GM23338 (cell line): Measurements from ENCODE around the gene HSF2BP. TPM values are rescaled to one million over a fixed set of nuclear protein-coding genes. Genes with fewer than 3 reads are reported as not detected.

Source experiments
- CREB1 ChIP-seq: fragments of 250-450 bp; sonication (Bioruptor Pico); IDR thresholded peaks from 2 replicates; pipeline ENCODE4 v1.5.0; 2020; ENCODE audit warnings: low read depth, mild to moderate bottlenecking, moderate library complexity
- EZH2 ChIP-seq: fragments of 200-600 bp; sonication (generic); IDR thresholded peaks from one replicate; pipeline ENCODE4 v1.8.0; 2017; ENCODE audit warnings: antibody characterized with exemption, mild to moderate bottlenecking, low read depth; ENCODE audit not compliant: unreplicated experiment
- EZH2phosphoT487 ChIP-seq: fragments of 200-600 bp; sonication (generic); IDR thresholded peaks from one replicate; pipeline ENCODE4 v1.8.1; 2018; ENCODE audit warnings: antibody characterized with exemption; ENCODE audit not compliant: unreplicated experiment
- JUNB ChIP-seq: IDR thresholded peaks from one replicate; pipeline ENCODE4 v1.6.1; 2016; ENCODE audit warnings: antibody characterized with exemption; ENCODE audit not compliant: unreplicated experiment
- NANOG ChIP-seq: IDR thresholded peaks from 2 replicates; pipeline ENCODE4 v1.6.1; 2016; ENCODE audit warnings: antibody characterized with exemption, borderline replicate concordance
- polyA plus RNA-seq: library from polyadenylated mRNA; unstranded; fragments of >200 nt; fragmentation: Nextera tagmentation; extraction: Ambion mirVana; gene quantifications from 2 replicates; pipeline ENCODE4 v1.2.1, GENCODE V29; 2016
- total RNA-seq: library from RNA; depleted of rRNA; stranded (reverse); fragments of >200 nt; shearing (Covaris generic); gene quantifications from 2 replicates; pipeline ENCODE4 v1.2.3, GENCODE V29; 2014
- TF ChIP-seq, protein P1 (sequence below): fragments of 250-450 bp; sonication (Bioruptor Pico); IDR thresholded peaks from 2 replicates; pipeline ENCODE4 v1.5.0; 2020; ENCODE audit warnings: mild to moderate bottlenecking, moderate library complexity
- TF ChIP-seq, protein P2 (sequence below): IDR thresholded peaks from one replicate; pipeline ENCODE4 v1.6.1; 2018; ENCODE audit warnings: antibody characterized with exemption; ENCODE audit not compliant: unreplicated experiment
- TF ChIP-seq, protein P3 (sequence below), 2 experiments: fragments of 200-600 bp in 1 of 2; sonication (generic) in 1 of 2; conservative IDR thresholded peaks; 2 replicates each; pipeline versions ENCODE4 v1.5.1 to v1.6.1; 2016 to 2017; ENCODE audit warnings: antibody characterized with exemption in 2 of 2, low read depth in 2 of 2, mild to moderate bottlenecking in 2 of 2, moderate library complexity in 1 of 2

Gene HSF2BP
- total and polyA plus RNA-seq, 2 experiments from 2014 or later = 0.78 to 2.0 TPM

DNA sequence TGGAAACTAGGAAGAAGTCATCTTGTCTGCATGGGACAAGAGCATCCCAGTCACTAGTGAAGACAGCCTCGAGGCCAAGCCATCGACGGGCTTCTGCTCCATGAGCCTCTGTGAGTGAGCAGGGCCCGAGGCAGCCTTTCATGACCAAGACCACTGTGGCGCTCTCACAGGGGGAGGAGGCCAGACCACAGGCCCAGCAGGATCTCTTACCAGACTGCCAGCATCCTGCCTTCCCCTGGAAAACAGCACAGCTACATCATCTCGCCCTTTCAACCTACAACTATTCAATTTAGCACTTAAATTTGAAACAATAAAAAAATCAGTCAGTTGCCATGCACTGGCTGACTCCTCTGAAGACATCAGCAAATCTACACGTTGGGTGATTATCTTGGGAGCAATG lies 85.4 kb downstream of the HSF2BP start (continued):
- TF ChIP-seq, protein P1, sequence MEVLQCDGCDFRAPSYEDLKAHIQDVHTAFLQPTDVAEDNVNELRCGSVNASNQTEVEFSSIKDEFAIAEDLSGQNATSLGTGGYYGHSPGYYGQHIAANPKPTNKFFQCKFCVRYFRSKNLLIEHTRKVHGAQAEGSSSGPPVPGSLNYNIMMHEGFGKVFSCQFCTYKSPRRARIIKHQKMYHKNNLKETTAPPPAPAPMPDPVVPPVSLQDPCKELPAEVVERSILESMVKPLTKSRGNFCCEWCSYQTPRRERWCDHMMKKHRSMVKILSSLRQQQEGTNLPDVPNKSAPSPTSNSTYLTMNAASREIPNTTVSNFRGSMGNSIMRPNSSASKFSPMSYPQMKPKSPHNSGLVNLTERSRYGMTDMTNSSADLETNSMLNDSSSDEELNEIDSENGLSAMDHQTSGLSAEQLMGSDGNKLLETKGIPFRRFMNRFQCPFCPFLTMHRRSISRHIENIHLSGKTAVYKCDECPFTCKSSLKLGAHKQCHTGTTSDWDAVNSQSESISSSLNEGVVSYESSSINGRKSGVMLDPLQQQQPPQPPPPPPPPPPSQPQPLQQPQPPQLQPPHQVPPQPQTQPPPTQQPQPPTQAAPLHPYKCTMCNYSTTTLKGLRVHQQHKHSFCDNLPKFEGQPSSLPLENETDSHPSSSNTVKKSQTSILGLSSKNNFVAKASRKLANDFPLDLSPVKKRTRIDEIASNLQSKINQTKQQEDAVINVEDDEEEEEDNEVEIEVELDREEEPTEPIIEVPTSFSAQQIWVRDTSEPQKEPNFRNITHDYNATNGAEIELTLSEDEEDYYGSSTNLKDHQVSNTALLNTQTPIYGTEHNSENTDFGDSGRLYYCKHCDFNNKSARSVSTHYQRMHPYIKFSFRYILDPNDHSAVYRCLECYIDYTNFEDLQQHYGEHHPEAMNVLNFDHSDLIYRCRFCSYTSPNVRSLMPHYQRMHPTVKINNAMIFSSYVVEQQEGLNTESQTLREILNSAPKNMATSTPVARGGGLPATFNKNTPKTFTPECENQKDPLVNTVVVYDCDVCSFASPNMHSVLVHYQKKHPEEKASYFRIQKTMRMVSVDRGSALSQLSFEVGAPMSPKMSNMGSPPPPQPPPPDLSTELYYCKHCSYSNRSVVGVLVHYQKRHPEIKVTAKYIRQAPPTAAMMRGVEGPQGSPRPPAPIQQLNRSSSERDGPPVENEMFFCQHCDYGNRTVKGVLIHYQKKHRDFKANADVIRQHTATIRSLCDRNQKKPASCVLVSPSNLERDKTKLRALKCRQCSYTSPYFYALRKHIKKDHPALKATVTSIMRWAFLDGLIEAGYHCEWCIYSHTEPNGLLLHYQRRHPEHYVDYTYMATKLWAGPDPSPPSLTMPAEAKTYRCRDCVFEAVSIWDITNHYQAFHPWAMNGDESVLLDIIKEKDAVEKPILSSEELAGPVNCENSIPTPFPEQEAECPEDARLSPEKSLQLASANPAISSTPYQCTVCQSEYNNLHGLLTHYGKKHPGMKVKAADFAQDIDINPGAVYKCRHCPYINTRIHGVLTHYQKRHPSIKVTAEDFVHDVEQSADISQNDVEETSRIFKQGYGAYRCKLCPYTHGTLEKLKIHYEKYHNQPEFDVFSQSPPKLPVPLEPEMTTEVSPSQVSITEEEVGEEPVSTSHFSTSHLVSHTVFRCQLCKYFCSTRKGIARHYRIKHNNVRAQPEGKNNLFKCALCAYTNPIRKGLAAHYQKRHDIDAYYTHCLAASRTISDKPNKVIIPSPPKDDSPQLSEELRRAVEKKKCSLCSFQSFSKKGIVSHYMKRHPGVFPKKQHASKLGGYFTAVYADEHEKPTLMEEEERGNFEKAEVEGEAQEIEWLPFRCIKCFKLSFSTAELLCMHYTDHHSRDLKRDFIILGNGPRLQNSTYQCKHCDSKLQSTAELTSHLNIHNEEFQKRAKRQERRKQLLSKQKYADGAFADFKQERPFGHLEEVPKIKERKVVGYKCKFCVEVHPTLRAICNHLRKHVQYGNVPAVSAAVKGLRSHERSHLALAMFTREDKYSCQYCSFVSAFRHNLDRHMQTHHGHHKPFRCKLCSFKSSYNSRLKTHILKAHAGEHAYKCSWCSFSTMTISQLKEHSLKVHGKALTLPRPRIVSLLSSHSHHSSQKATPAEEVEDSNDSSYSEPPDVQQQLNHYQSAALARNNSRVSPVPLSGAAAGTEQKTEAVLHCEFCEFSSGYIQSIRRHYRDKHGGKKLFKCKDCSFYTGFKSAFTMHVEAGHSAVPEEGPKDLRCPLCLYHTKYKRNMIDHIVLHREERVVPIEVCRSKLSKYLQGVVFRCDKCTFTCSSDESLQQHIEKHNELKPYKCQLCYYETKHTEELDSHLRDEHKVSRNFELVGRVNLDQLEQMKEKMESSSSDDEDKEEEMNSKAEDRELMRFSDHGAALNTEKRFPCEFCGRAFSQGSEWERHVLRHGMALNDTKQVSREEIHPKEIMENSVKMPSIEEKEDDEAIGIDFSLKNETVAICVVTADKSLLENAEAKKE (CRISPR knock-in tag) = no peak
- TF ChIP-seq, protein P2, sequence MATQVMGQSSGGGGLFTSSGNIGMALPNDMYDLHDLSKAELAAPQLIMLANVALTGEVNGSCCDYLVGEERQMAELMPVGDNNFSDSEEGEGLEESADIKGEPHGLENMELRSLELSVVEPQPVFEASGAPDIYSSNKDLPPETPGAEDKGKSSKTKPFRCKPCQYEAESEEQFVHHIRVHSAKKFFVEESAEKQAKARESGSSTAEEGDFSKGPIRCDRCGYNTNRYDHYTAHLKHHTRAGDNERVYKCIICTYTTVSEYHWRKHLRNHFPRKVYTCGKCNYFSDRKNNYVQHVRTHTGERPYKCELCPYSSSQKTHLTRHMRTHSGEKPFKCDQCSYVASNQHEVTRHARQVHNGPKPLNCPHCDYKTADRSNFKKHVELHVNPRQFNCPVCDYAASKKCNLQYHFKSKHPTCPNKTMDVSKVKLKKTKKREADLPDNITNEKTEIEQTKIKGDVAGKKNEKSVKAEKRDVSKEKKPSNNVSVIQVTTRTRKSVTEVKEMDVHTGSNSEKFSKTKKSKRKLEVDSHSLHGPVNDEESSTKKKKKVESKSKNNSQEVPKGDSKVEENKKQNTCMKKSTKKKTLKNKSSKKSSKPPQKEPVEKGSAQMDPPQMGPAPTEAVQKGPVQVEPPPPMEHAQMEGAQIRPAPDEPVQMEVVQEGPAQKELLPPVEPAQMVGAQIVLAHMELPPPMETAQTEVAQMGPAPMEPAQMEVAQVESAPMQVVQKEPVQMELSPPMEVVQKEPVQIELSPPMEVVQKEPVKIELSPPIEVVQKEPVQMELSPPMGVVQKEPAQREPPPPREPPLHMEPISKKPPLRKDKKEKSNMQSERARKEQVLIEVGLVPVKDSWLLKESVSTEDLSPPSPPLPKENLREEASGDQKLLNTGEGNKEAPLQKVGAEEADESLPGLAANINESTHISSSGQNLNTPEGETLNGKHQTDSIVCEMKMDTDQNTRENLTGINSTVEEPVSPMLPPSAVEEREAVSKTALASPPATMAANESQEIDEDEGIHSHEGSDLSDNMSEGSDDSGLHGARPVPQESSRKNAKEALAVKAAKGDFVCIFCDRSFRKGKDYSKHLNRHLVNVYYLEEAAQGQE = no peak
- TF ChIP-seq EZH2 = no peak
- TF ChIP-seq NANOG = no peak
- TF ChIP-seq JUNB = no peak
- no peak for TF ChIP-seq EZH2phosphoT487
- TF ChIP-seq, protein P3, sequence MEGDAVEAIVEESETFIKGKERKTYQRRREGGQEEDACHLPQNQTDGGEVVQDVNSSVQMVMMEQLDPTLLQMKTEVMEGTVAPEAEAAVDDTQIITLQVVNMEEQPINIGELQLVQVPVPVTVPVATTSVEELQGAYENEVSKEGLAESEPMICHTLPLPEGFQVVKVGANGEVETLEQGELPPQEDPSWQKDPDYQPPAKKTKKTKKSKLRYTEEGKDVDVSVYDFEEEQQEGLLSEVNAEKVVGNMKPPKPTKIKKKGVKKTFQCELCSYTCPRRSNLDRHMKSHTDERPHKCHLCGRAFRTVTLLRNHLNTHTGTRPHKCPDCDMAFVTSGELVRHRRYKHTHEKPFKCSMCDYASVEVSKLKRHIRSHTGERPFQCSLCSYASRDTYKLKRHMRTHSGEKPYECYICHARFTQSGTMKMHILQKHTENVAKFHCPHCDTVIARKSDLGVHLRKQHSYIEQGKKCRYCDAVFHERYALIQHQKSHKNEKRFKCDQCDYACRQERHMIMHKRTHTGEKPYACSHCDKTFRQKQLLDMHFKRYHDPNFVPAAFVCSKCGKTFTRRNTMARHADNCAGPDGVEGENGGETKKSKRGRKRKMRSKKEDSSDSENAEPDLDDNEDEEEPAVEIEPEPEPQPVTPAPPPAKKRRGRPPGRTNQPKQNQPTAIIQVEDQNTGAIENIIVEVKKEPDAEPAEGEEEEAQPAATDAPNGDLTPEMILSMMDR (conservative IDR thresholded peaks at IDR 0.05; ENCODE audit: low read depth in 2 of 2) = no peak
- no peak for TF ChIP-seq CREB1
